NT2/D1 (cell line): ENCODE results near the gene GSK3B.

Experiments used
- DNase-seq: peaks from one replicate; pipeline ENCODE4 v3.0.0-alpha.2; 2011; ENCODE audit warnings: low read depth, low spot score
- H3K27me3 ChIP-seq: 2 replicates; pipeline ENCODE4 v1.6.0; 2011; ENCODE audit warnings: mild to moderate bottlenecking; ENCODE audit not compliant: insufficient read length, insufficient read depth
- H3K36me3 ChIP-seq: 2 replicates; pipeline ENCODE4 v1.6.1; 2011; ENCODE audit warnings: mild to moderate bottlenecking, low read length, mixed read lengths; ENCODE audit not compliant: insufficient read depth, insufficient read length
- H3K4me1 ChIP-seq: 2 replicates; pipeline ENCODE4 v1.5.1; 2011; ENCODE audit not compliant: insufficient read depth, insufficient read length
- H3K4me3 ChIP-seq: 2 replicates; pipeline ENCODE4 v1.5.1; 2011; ENCODE audit warnings: low read depth; ENCODE audit not compliant: insufficient read length
- H3K9ac ChIP-seq: 2 replicates; pipeline ENCODE4 v1.6.0; 2011; ENCODE audit warnings: low read depth; ENCODE audit not compliant: insufficient read length
- H3K9me3 ChIP-seq: 2 replicates; pipeline ENCODE4 v1.5.1; 2011; ENCODE audit warnings: mild to moderate bottlenecking, low read length; ENCODE audit not compliant: insufficient read depth
- SUZ12 ChIP-seq: IDR thresholded peaks from 2 replicates; pipeline ENCODE4 v1.6.1; 2011; ENCODE audit not compliant: insufficient read length, insufficient read depth; ENCODE audit errors: extremely low read depth
- YY1 ChIP-seq: IDR thresholded peaks from 2 replicates; pipeline ENCODE4 v1.6.1; 2011; ENCODE audit not compliant: insufficient read length, insufficient read depth
- ZNF274 ChIP-seq: IDR thresholded peaks from 2 replicates; pipeline ENCODE4 v1.6.1; 2011; ENCODE audit warnings: mild to moderate bottlenecking, low read depth, low read length

GSK3B gene

DNA sequence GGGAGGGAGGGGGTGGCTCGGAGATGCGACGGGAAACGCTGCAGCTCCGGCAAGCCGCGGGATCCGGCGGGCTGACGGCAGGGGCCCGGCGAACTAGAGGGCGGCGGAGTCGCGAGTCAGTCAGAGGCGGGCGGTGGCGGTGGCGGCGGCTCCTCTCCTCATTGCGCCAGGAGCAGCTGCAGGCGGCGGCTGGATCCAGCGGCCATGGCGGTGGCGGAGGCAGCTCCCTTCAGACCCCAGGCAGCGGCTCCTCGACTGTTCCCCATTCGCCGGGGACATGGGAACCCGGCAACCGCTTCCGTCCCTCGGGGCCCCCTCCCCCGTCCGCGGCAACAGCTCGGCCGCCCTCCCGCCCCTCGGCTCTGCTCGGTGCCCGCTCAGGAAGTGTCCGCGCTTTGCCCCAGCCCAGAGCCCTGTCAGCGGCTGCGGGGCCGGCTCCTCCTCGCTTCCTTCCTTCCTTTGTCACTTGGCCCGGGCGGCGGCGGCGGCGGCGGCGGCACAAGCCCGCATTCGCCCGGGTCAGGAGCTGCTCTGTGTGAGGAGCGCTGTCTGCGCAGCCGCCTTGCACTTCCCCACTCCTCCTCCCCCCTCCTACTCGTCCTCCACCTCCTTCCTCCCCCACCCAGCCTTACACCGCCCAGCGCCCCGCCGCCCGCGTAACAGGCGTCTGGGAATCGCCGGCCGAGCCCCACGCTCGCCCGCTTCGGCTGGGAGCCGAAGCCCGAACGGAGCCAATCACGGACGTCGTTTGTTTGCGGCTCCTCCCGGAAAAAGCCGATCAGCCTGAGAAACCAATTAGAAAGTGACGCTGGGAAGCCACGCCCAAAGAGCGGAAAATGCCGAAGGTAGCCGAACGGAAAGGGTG lies at the start of gene GSK3B:
Gene GSK3B (minus strand): TSS at position 537 of the 865 bp plus-strand sequence. CDS start 1,013 bp downstream, outside the sequence.
- H3K36me3 ChIP-seq, result peaks cover 18% of the 10 kb centered on the region
- peak within 1 kb of the TSS; percentile 99 for H3K9ac ChIP-seq
- TF ChIP-seq ZNF274 (no peak), SUZ12 (no peak), YY1 (no peak)
- H3K4me3 ChIP-seq, result peak within 1 kb of the TSS; percentile 95
- H3K9me3 ChIP-seq, result no peaks in the 10 kb centered on the region
- H3K4me1 ChIP-seq, result no peaks in the 10 kb centered on the region
- H3K27me3 ChIP-seq, result no peaks in the 10 kb centered on the region
- peak; percentile 98 for DNase-seq

DNA sequence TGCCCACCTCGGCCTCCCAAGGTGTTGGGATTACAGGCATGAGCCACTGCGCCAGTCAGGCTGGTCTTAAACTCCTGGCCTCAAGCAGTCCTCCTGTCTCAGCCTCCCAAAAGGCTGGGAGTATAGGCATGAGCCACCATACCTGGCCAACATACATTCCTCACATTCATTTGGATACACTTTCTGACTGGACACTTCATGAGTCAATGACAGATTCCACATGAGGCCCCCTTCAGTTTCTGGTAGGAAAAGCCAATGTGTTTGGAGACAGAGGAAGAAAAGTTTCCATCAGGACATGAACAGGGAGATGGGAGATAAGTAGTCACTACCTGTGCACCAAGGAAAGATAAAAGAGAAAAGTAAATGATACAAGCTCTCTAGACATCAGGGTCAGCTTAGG lies 49.4 kb upstream of the GSK3B start:
- TF ChIP-seq SUZ12, result no peak
- TF ChIP-seq YY1, result no peak
- TF ChIP-seq ZNF274, result no peak
- Histone ChIP-seq H3K4me3 (no peak overlapping the region), H3K36me3 (no peaks in the 10 kb centered on the region), H3K4me1 (peaks cover 3% of the 10 kb centered on the region), H3K9ac (no peak overlapping the region), H3K27me3 (no peaks in the 10 kb centered on the region), H3K9me3 (peaks cover 12% of the 10 kb centered on the region; the same call in 1 of the 2 replicates)
- DNase-seq, result no peak

GRCh38 chr3:120142236-120142635 lies 48.0 kb upstream of the GSK3B start:
- DNase-seq, result no peak
- Histone ChIP-seq H3K9me3 (peaks cover 12% of the 10 kb centered on the region; the same call in 1 of the 2 replicates), H3K27me3 (no peaks in the 10 kb centered on the region), H3K4me1 (peaks cover 3% of the 10 kb centered on the region), H3K4me3 (no peak overlapping the region), H3K9ac (no peak overlapping the region), H3K36me3 (no peaks in the 10 kb centered on the region)
- TF ChIP-seq YY1 (no peak), ZNF274 (no peak), SUZ12 (no peak)

GRCh38 chr3:120140098-120140742 lies 46.0 kb upstream of the GSK3B start:
- Histone ChIP-seq H3K9ac (no peak overlapping the region), H3K27me3 (no peaks in the 10 kb centered on the region), H3K36me3 (no peaks in the 10 kb centered on the region), H3K9me3 (peaks cover 12% of the 10 kb centered on the region; the same call in 1 of the 2 replicates), H3K4me3 (no peak overlapping the region), H3K4me1 (peaks cover 3% of the 10 kb centered on the region)
- no peak for TF ChIP-seq SUZ12
- TF ChIP-seq YY1, result no peak
- no peak for TF ChIP-seq ZNF274
- DNase-seq, result no peak

GRCh38 chr3:120139140-120139539 lies 44.9 kb upstream of the GSK3B start:
- Histone ChIP-seq H3K36me3 (no peaks in the 10 kb centered on the region), H3K27me3 (no peaks in the 10 kb centered on the region), H3K9ac (no peak overlapping the region), H3K4me3 (no peak overlapping the region), H3K9me3 (peaks cover 12% of the 10 kb centered on the region; the same call in 1 of the 2 replicates), H3K4me1 (no peaks in the 10 kb centered on the region)
- DNase-seq, result no peak
- TF ChIP-seq ZNF274, result no peak
- TF ChIP-seq SUZ12, result no peak
- TF ChIP-seq YY1, result no peak

GRCh38 chr3:120137548-120137947 lies 43.3 kb upstream of the GSK3B start:
- Histone ChIP-seq H3K9ac (no peak overlapping the region), H3K4me3 (no peak overlapping the region), H3K9me3 (peaks cover 12% of the 10 kb centered on the region; the same call in 1 of the 2 replicates), H3K4me1 (no peaks in the 10 kb centered on the region), H3K27me3 (no peaks in the 10 kb centered on the region), H3K36me3 (no peaks in the 10 kb centered on the region)
- TF ChIP-seq SUZ12 (no peak), YY1 (no peak), ZNF274 (no peak)
- no peak for DNase-seq

DNA sequence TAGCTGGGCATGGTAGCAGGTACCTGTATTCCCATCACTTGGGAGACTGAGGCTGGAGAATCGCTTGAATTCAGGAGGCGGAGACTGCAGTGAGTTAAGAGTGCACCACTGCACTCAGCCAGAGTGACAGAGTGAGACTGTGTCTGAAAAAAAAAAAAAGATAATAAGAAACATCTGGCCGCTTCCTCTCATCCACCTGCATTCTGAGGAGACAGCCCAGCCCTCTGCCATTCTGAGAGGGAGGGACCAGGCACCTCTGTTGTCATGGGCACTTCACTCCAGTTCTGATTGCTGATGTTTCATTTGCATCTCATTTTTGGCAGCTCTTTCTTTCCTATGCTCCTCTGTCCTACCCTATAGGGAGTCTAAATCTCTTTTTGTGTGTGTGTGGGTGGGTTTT lies 36.4 kb upstream of the GSK3B start:
- Histone ChIP-seq H3K36me3 (no peaks in the 10 kb centered on the region), H3K27me3 (no peaks in the 10 kb centered on the region), H3K4me1 (no peaks in the 10 kb centered on the region), H3K9ac (no peak overlapping the region), H3K9me3 (no peaks in the 10 kb centered on the region), H3K4me3 (no peak overlapping the region)
- DNase-seq, result no peak
- no peak for TF ChIP-seq ZNF274
- TF ChIP-seq YY1, result no peak
- no peak for TF ChIP-seq SUZ12
